GM12865 (cell line): ENCODE measurements around the gene DNMT1.
"Not testable (repeated sequence)": the region's sequence is repeated elsewhere in the genome, so short reads cannot be mapped to it uniquely, and the experiment has no call there.

ENCODE experiments used
- DNase-seq: peaks from one replicate; pipeline ENCODE4 v3.0.0; 2010; ENCODE audit warnings: low read depth
- H3K4me3 ChIP-seq: 2 replicates; pipeline ENCODE4 v1.5.1; 2011; ENCODE audit warnings: mild to moderate bottlenecking, low read depth, low read length, control low read depth
- TF ChIP-seq, protein P1 (sequence below): IDR thresholded peaks from 2 replicates; pipeline ENCODE4 v1.5.1; 2011; ENCODE audit warnings: low read length, control low read depth, low read depth, inconsistent platforms; ENCODE audit not compliant: insufficient read depth; ENCODE audit errors: missing control alignments

The DNMT1 gene

DNA sequence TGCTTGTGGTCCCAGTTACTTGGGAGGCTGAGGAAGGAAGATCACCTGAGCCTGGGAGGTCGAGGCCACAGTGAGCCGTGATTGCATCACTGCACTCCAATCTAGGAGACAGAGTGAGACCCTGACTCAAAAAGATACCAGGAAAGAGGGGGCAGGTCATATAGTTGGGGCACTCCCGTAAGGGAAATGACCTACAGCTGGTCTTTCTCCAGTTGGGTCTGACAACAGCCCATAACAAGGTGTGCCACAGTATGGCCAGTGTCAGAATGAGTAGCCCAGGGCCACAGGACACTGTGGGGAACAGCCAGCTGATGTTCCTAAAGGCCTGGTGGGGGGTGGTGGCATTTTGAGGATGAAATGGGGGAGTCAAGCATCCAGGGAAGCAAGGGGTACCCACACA is 10.8 kb downstream of the DNMT1 start:
- no peak for DNase-seq
- H3K4me3 ChIP-seq: no peak overlapping the region
- TF ChIP-seq, protein P1, sequence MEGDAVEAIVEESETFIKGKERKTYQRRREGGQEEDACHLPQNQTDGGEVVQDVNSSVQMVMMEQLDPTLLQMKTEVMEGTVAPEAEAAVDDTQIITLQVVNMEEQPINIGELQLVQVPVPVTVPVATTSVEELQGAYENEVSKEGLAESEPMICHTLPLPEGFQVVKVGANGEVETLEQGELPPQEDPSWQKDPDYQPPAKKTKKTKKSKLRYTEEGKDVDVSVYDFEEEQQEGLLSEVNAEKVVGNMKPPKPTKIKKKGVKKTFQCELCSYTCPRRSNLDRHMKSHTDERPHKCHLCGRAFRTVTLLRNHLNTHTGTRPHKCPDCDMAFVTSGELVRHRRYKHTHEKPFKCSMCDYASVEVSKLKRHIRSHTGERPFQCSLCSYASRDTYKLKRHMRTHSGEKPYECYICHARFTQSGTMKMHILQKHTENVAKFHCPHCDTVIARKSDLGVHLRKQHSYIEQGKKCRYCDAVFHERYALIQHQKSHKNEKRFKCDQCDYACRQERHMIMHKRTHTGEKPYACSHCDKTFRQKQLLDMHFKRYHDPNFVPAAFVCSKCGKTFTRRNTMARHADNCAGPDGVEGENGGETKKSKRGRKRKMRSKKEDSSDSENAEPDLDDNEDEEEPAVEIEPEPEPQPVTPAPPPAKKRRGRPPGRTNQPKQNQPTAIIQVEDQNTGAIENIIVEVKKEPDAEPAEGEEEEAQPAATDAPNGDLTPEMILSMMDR: no peak

DNA sequence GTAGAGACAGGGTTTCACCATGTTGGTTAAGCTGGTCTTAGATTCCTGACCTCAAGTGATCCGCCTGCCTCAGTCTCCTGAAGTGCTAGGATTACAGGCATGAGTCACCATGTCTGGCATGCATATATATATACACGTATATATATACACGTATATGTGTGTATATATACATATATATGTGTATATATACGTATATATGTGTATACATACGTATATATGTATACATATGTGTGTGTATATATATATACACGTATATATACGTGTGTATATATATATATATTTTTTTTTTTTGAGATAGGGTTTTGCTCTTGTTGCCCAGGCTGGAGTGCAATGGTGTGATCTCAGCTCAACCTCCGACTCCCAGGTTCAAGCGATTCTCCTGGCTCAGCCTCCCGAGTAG is 11.9 kb downstream of the DNMT1 start:
- no peak for DNase-seq
- TF ChIP-seq, protein P1: no peak

DNA sequence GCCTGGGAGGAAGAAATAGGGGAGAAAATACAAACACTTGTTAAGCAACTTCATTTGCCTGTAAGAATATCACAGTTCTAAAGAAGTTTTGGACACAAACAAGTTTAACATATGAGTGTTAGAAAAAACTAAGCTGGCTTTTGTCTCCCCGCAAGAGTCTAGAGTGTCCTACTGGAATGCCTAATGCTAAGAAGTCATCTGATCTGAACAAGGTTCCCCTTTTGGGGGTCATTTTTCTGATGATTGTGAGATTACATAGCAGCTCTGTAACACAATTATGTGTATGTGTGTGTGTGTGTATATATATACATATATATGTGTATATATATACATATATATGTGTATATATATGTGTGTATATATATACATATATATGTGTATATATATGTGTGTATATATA is 12.7 kb downstream of the DNMT1 start:
- H3K4me3 ChIP-seq: no peak overlapping the region
- DNase-seq: no peak
- TF ChIP-seq, protein P1: no peak

More for the DNA sequence above, 11.9 kb downstream of the DNMT1 start:
- no peak overlapping the region for H3K4me3 ChIP-seq

DNA sequence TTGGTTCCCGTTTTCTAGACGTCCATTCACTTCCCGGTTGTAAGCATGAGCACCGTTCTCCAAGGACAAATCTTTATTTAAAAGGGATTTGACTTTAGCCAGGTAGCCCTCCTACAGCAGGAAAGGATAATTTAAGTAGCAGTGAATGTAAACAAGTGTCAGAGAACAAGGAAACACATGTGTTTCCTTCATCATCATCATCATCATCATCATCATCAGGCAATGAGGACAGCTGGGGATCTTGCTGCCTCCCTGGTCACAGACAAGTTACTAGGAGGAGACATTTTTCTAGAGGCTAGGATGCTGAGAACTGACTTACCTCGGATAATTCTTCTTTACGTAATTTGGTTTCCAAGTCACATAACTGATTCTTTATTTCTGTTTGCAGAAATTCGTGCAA is 14.3 kb downstream of the DNMT1 start:
- H3K4me3 ChIP-seq: no peak overlapping the region
- TF ChIP-seq, protein P1: no peak
- DNase-seq: no peak

DNA sequence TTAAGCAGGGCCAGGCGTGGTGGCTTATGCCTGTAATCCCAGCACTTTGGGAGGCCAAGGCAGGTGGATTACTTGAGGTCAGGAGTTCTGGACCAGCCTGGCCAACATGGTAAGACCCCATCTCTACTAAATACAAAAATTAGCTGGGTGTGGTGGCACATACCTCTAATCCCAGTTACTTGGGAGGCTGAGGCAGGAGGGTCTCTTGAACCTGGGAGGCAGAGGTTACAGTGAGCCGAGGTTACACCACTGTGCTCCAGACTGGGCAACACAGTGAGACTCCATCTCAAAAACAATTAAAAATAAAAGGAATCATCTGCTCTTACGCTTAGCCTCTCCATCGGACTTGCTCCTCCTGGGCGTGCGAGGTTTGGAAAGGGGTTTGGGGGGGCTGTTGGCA is 14.7 kb downstream of the DNMT1 start:
- not testable (repeated sequence) for H3K4me3 ChIP-seq, DNase-seq

DNA sequence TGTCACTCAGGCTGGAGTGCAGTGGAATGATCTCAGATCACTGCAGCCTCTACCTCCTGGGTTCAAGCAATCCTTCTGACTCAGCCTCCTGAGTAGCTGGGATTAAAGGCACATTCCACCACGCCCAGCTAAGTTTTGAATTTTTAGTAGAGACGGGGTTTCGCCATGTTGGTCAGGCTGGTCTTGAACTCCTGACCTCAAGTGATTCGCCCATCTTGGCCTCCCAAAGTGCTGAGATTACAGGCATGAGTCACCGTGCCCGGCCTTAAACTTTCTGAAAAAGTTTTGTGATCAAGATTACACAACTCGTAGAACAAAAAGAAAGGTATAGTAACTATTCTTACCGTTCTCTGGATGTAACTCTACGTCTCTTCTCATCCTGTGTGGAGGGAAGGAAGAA is 21.2 kb downstream of the DNMT1 start:
- DNase-seq: no peak
- TF ChIP-seq, protein P1: no peak

DNA sequence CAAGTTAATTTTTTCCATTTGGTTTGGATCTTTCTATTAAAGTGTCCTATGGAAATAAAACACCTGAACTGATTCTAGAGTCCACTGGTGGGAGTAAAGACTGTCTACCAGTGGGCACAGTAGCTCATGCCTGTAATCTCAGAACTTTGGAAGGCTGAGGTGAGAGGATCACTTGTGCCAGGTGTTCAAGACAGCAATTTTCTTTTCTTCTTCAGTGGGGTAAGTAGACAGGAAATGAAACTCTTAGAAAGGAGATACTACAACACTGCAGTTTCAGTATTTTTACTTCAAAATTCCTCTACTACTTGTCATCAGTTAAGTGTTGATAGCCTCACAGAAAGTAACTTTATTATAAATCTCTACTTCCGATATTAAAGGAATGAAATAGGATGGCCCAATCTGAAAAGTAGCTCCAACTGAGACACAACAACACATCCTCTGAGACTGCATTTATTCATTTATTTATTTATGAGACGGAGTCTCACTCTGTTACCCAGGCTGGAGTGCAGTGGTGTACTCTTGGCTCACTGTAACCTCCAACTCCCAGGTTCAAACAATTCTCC is 26.3 kb downstream of the DNMT1 start:
- TF ChIP-seq, protein P1: no peak
- DNase-seq: peak; percentile 27
- no peak overlapping the region for H3K4me3 ChIP-seq

More for the DNA sequence above, 21.2 kb downstream of the DNMT1 start:
- no peak overlapping the region for H3K4me3 ChIP-seq
